ENCODE data around the gene ARSJ. TPM values are rescaled to one million over a fixed set of nuclear protein-coding genes. Genes with fewer than 3 reads are reported as not detected.

ARSJ gene
- total and polyA plus RNA-seq, 2 of the 8 experiments (the other 6 are each of a cell fraction or from before 2014, with no cell fraction given): 1.4 to 6.3 TPM

DNA sequence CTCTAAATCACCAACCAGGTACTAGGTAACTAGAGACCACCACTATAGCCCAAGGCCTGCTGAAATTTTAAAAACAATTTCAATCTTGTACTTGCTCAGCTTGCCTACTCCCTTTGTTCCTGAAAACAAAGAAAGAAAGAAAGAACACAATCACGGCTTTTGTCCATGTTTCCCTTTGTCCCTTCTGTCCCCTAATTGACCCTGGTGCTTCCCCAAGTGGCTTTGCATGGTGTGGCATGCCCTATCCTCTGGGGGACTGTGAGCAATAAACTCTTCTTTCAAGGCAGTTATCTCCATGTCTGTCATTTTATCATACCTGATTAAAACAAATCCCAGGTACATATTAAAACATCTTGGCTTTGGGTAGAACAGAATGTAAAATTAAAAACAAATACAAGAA is 94.8 kb downstream of the ARSJ start:
- Histone ChIP-seq H3K36me3 (ENCODE audit: control insufficient read depth in 2 of 4, insufficient read depth in 4 of 4, low read length in 3 of 4) (no peaks in the 10 kb centered on the region), H3K79me1 (ENCODE audit: low read depth, low read length) (no peaks in the 10 kb centered on the region), H3K56ac (replicated peaks; ENCODE audit: insufficient read length, low read depth, low read length) (no peak overlapping the region), H3K4me2 (ENCODE audit: insufficient read depth in 1 of 2, low read depth in 2 of 2, low read length in 2 of 2) (no peak overlapping the region; a peak in 1 of 4 replicates), H3K9me3 (ENCODE audit: insufficient read depth in 2 of 2, low read depth in 1 of 2, low read length in 1 of 2) (no peaks in the 10 kb centered on the region), H3K18ac (ENCODE audit: extremely low read depth, low read length) (no peak overlapping the region), H2BK5ac (ENCODE audit: low read depth, low read length) (no peak overlapping the region), H2BK120ac (replicated peaks; ENCODE audit: low read depth, low read length) (no peak overlapping the region), H3K14ac (ENCODE audit: insufficient read length) (no peak overlapping the region), H3K27ac (ENCODE audit: low read depth, low read length) (no peak overlapping the region), H3K4me3 (ENCODE audit: extremely low read depth in 1 of 4, insufficient read depth in 2 of 4, low read depth in 3 of 4, low read length in 4 of 4) (no peak overlapping the region), H3K23me2 (ENCODE audit: low read depth, low read length) (no peaks in the 10 kb centered on the region), H3K4me1 (replicated peaks in 1 of 4; ENCODE audit: control insufficient read depth in 3 of 4, insufficient read depth in 4 of 4, low read length in 3 of 4) (no peaks in the 10 kb centered on the region; a peak in 1 of 7 replicates), H3K79me2 (ENCODE audit: control insufficient read depth in 1 of 2, insufficient read depth in 2 of 2, low read length in 2 of 2) (no peaks in the 10 kb centered on the region), H2BK15ac (ENCODE audit: low read length) (no peak overlapping the region), H4K5ac (ENCODE audit: insufficient read length, low read depth, low read length) (no peak overlapping the region), H2BK12ac (ENCODE audit: low read depth, low read length) (no peak overlapping the region), H4K20me1 (replicated peaks in 1 of 2; ENCODE audit: control insufficient read depth in 1 of 2, insufficient read depth in 2 of 2, low read length in 2 of 2) (no peaks in the 10 kb centered on the region), H3K27me3 (replicated peaks in 1 of 4; ENCODE audit: control insufficient read depth in 3 of 4, extremely low read depth in 1 of 4, insufficient read depth in 3 of 4, low read length in 3 of 4) (no peaks in the 10 kb centered on the region), H3K4ac (replicated peaks; ENCODE audit: insufficient read length, low read depth, low read length) (no peak overlapping the region), H2BK20ac (ENCODE audit: low read length) (no peak overlapping the region), H3K23ac (ENCODE audit: insufficient read length) (no peak overlapping the region), H3K9ac (replicated peaks in 1 of 4; ENCODE audit: extremely low read depth in 1 of 4, low read depth in 3 of 4, low read length in 3 of 4) (no peak overlapping the region), H4K91ac (replicated peaks; ENCODE audit: insufficient read length, low read length) (no peak overlapping the region), H2AK5ac (ENCODE audit: low read depth, low read length) (no peak overlapping the region), H4K8ac (ENCODE audit: extremely low read depth, insufficient read depth, low read length) (no peak overlapping the region), H2AFZ (ENCODE audit: low read length) (no peak overlapping the region)
- TF ChIP-seq CHD1 (IDR thresholded peaks at IDR 0.05; ENCODE audit: low read depth, low read length) (no peak), RXRA (IDR thresholded peaks at IDR 0.05; ENCODE audit: insufficient read depth, low read depth, low read length) (peak; percentile 97), RAD21 (IDR thresholded peaks at IDR 0.05 in 1 of 2, conservative IDR thresholded peaks at IDR 0.05 in 1 of 2; ENCODE audit: low read depth in 2 of 2, low read length in 2 of 2) (peak in 1 of 2 experiments; percentile 11; a peak in 1 of 4 replicates), YY1 (IDR thresholded peaks at IDR 0.05; ENCODE audit: low read depth, low read length) (no peak)
- TF ChIP-seq, protein P1, sequence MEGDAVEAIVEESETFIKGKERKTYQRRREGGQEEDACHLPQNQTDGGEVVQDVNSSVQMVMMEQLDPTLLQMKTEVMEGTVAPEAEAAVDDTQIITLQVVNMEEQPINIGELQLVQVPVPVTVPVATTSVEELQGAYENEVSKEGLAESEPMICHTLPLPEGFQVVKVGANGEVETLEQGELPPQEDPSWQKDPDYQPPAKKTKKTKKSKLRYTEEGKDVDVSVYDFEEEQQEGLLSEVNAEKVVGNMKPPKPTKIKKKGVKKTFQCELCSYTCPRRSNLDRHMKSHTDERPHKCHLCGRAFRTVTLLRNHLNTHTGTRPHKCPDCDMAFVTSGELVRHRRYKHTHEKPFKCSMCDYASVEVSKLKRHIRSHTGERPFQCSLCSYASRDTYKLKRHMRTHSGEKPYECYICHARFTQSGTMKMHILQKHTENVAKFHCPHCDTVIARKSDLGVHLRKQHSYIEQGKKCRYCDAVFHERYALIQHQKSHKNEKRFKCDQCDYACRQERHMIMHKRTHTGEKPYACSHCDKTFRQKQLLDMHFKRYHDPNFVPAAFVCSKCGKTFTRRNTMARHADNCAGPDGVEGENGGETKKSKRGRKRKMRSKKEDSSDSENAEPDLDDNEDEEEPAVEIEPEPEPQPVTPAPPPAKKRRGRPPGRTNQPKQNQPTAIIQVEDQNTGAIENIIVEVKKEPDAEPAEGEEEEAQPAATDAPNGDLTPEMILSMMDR (IDR thresholded peaks at IDR 0.05; ENCODE audit: control extremely low read depth in 1 of 3, insufficient read depth in 1 of 3, low read depth in 1 of 3, low read length in 3 of 3): peak; percentile 13 to 43 (median 20); a peak in 2 of 4 replicates
- CTCF ChIA-PET (ENCODE audit: partially characterized antibody): interaction anchor here (0.6 kb wide), 1 partner anchor 103 kb away, joined by 3 read pairs; no protein-coding TSS in a partner anchor
- DNase-seq (ENCODE audit: low read depth in 1 of 2, low spot score in 2 of 2) (no peak), FAIRE-seq (no peak)
- 91% methylated on average over 1 of the region's 1 CpG; no CpG with 5 or more reads in 1 of the 2 experiments for WGBS, 2 experiments (ENCODE audit: extremely low coverage in 1 of 2, insufficient coverage in 1 of 2, insufficient read length in 1 of 2, insufficient replicate concordance in 2 of 2, low coverage in 1 of 2, low lambda C conversion rate in 2 of 2, missing lambda C conversion rate in 1 of 2)
- POLR2A ChIA-PET (ENCODE audit: partially characterized antibody): no interaction called here

Data from H1 (cell line).